ENCODE measurements around the gene KCNIP3.
"Not testable (repeated sequence)": the region's sequence is repeated elsewhere in the genome, so short reads cannot be mapped to it uniquely, and the experiment has no call there.

KCNIP3 gene

DNA sequence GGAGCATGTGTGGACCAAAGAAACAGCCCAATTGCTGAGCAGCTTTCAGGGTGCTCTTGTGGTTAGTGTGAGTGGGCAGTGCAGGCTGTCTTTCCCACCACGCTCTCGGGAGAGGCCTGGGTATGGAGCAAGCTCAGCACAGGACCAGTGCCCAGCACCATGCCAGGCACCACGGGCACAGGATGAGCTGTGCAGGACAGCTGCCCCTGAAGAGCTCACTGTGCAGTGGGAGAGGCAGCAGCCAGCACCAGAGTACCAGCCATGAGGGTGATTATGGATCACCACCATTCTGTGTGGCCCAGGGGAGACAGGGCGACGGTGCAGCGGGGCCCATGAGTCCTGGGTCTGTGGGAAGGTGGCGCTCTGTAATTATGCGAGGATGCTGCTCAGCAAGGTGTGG, 75.7 kb downstream of the KCNIP3 start:
- ATAC-seq (ENCODE audit: low read depth) (no peak), DNase-seq (ENCODE audit: low spot score in 2 of 2) (no peak)
- Mint-ChIP-seq H3K27ac (no peak overlapping the region), H3K27me3 (peaks cover 16% of the 10 kb centered on the region), H3K4me1 (no peaks in the 10 kb centered on the region), H3K9me3 (no peaks in the 10 kb centered on the region), H3K4me3 (no peak overlapping the region), H3K36me3 (peaks cover 3% of the 10 kb centered on the region)

- Mint-ChIP-seq H3K27me3 (peaks cover 13% of the 10 kb centered on the region), H3K4me3 (no peak overlapping the region), H3K4me1 (no peaks in the 10 kb centered on the region), H3K9me3 (no peaks in the 10 kb centered on the region), H3K27ac (no peak overlapping the region), H3K36me3 (peaks cover 3% of the 10 kb centered on the region)
- ATAC-seq (ENCODE audit: low read depth) (no peak), DNase-seq (ENCODE audit: low spot score in 2 of 2) (no peak)
Observed at GRCh38 chr2:95374029-95374428, 76.9 kb downstream of the KCNIP3 start.

DNA sequence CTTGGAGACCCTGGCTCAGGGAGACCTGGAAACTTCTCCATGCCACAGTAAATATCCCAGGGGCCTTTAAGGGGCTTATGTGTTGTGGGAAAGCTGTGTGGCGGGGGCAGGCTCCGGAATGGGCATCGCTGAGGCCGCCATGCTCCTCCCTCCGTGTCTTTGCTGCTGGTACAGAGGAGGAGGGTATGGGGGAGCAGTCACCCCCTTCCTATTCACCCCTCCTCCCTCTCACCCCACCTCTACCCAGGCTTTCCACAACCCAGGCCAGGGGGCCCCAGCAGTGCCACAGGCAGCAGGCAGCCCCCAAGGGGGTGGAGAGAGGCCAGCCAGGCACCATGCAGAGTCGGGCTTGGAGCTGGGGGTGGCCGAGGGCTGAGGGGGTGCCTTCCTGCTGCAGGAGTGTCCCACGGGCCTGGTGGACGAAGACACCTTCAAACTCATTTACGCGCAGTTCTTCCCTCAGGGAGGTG, 77.3 kb downstream of the KCNIP3 start:
- Mint-ChIP-seq H3K36me3 (peaks cover 3% of the 10 kb centered on the region), H3K9me3 (no peaks in the 10 kb centered on the region), H3K4me1 (no peaks in the 10 kb centered on the region), H3K27ac (no peak overlapping the region), H3K4me3 (no peak overlapping the region), H3K27me3 (peaks cover 15% of the 10 kb centered on the region)
- DNase-seq (ENCODE audit: low spot score in 2 of 2) (no peak), ATAC-seq (ENCODE audit: low read depth) (no peak)

GRCh38 chr2:95374921-95375471, 77.8 kb downstream of the KCNIP3 start:
- ATAC-seq (ENCODE audit: low read depth): no peak
- no peaks in the 10 kb centered on the region for H3K4me1 Mint-ChIP-seq

GRCh38 chr2:95375532-95376150, 78.5 kb downstream of the KCNIP3 start:
- Mint-ChIP-seq H3K4me3 (no peak overlapping the region), H3K36me3 (peaks cover 3% of the 10 kb centered on the region), H3K9me3 (no peaks in the 10 kb centered on the region), H3K4me1 (no peaks in the 10 kb centered on the region), H3K27me3 (peaks cover 16% of the 10 kb centered on the region), H3K27ac (no peak overlapping the region)
- DNase-seq (ENCODE audit: low spot score in 2 of 2): no peak
- no peak for ATAC-seq (ENCODE audit: low read depth)

More at GRCh38 chr2:95374921-95375471, 77.8 kb downstream of the KCNIP3 start:
- DNase-seq (ENCODE audit: low spot score in 2 of 2): no peak
- H3K36me3 Mint-ChIP-seq: peaks cover 3% of the 10 kb centered on the region
- peaks cover 16% of the 10 kb centered on the region for H3K27me3 Mint-ChIP-seq
- H3K4me3 Mint-ChIP-seq: no peak overlapping the region
- H3K27ac Mint-ChIP-seq: no peak overlapping the region
- no peaks in the 10 kb centered on the region for H3K9me3 Mint-ChIP-seq

GRCh38 chr2:95376311-95377215, 79.4 kb downstream of the KCNIP3 start:
- no peak overlapping the region for H3K27ac Mint-ChIP-seq
- H3K4me3 Mint-ChIP-seq: no peak overlapping the region
- peaks cover 16% of the 10 kb centered on the region for H3K27me3 Mint-ChIP-seq
- ATAC-seq (ENCODE audit: low read depth): no peak
- no peak for DNase-seq (ENCODE audit: low spot score in 2 of 2)
- no peaks in the 10 kb centered on the region for H3K4me1 Mint-ChIP-seq
- H3K9me3 Mint-ChIP-seq: no peaks in the 10 kb centered on the region
- peaks cover 3% of the 10 kb centered on the region for H3K36me3 Mint-ChIP-seq

DNA sequence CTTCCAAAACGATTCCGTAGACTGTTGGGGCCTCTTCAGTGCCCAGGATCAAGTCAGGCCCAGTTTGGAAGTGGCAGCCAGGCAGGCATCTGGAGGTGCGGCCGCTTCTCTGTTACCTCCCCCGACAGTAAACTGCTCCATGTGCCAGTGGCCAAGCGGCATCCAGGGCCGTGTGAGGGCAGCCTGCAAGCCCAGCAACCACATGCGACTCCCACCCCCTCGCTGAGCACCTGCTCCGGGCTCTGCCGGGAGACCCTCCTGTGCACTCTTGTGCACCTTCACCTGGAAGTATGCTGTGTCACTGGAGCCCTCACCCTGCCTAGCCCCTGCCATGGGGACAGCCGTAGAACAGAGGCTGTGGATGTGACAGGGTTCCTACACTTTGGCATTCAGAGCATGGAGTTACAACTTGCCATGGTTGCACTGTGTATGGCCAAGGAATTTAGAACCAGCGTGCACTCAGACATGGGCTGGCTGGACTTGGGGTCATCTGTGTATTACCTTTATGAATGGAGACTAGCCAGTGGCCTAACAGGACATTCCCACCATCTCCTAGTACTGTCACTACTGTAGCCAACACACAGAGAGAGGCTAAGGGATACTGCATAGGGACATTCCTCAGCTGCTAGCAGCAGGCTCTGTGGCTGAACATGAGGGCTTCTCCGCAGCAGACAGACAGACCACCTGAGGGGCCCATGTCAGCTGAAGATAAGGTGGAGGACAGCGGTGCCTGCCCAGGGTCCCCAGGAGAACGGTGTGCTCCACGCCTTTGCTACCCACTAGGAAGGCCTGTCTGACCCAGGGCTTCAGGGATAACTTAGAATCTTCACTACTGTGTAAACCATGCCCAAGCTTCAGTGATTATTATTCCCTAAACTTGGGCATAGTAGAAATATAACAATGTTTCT, 80.3 kb downstream of the KCNIP3 start:
- Mint-ChIP-seq H3K27ac (no peak overlapping the region), H3K4me3 (no peak overlapping the region), H3K27me3 (peaks cover 14% of the 10 kb centered on the region), H3K9me3 (no peaks in the 10 kb centered on the region), H3K36me3 (no peaks in the 10 kb centered on the region), H3K4me1 (no peaks in the 10 kb centered on the region)
- ATAC-seq (ENCODE audit: low read depth) (no peak), DNase-seq (ENCODE audit: low spot score in 2 of 2) (no peak)

GRCh38 chr2:95378281-95378680, 81.1 kb downstream of the KCNIP3 start:
- not testable (repeated sequence) for H3K9me3 Mint-ChIP-seq; H3K36me3 Mint-ChIP-seq; H3K4me1 Mint-ChIP-seq; H3K4me3 Mint-ChIP-seq; H3K27ac Mint-ChIP-seq; ATAC-seq (ENCODE audit: low read depth); DNase-seq (ENCODE audit: low spot score in 2 of 2)
- H3K27me3 Mint-ChIP-seq: peaks cover 11% of the 10 kb centered on the region

GRCh38 chr2:95379371-95379831, 82.3 kb downstream of the KCNIP3 start:
- ATAC-seq (ENCODE audit: low read depth): no peak
- no peak for DNase-seq (ENCODE audit: low spot score in 2 of 2)
- Mint-ChIP-seq H3K36me3 (no peaks in the 10 kb centered on the region), H3K9me3 (no peaks in the 10 kb centered on the region), H3K27me3 (peaks cover 13% of the 10 kb centered on the region), H3K27ac (no peak overlapping the region), H3K4me1 (no peaks in the 10 kb centered on the region), H3K4me3 (no peak overlapping the region)

DNA sequence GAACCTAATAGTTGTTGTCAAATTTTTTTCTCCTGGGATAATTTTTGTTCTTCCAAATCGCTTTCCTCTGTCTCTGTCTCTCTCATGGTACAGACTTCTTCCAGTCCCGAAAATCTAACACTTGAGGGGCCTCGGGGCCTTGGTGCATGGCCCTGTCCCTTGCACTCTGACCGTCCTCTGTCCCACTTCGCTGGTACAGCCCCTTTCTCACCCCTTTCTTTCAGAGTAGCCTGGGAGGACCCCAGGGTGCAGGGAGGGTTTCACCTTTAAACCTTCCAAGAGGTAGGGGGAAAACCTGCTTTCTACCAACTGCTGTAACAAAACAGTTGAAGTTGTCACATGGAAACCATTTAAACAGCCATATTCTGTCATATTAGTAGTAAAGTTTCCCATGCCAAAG, 83.1 kb downstream of the KCNIP3 start:
- no peak for ATAC-seq (ENCODE audit: low read depth)
- H3K4me3 Mint-ChIP-seq: no peak overlapping the region
- peaks cover 12% of the 10 kb centered on the region for H3K27me3 Mint-ChIP-seq
- no peak for DNase-seq (ENCODE audit: low spot score in 2 of 2)
- H3K4me1 Mint-ChIP-seq: no peaks in the 10 kb centered on the region
- no peaks in the 10 kb centered on the region for H3K36me3 Mint-ChIP-seq
- no peaks in the 10 kb centered on the region for H3K9me3 Mint-ChIP-seq
- no peak overlapping the region for H3K27ac Mint-ChIP-seq

DNA sequence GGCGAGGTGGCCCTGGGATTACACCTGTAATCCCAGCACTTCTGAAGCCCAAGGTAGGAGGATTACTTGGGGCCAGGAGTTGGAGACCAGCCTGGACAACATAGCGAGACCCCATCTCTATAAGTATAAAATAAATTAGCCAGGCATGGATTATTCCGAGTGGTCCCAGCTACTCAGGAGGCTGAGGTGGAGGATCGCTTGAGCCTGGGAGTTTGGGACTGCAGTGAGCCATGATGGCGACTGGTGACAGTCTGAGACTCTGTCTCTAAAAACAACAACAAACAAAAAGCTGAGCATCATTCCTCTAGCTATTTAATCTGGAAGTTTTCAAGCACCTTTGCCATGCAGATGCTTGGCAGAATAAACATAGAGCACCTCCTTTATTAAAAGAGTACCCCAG, 83.6 kb downstream of the KCNIP3 start:
- Mint-ChIP-seq H3K27me3 (peaks cover 12% of the 10 kb centered on the region), H3K9me3 (no peaks in the 10 kb centered on the region), H3K36me3 (no peaks in the 10 kb centered on the region), H3K27ac (no peak overlapping the region), H3K4me1 (no peaks in the 10 kb centered on the region), H3K4me3 (no peak overlapping the region)
- DNase-seq (ENCODE audit: low spot score in 2 of 2) (no peak), ATAC-seq (ENCODE audit: low read depth) (no peak)

- Mint-ChIP-seq H3K27ac (no peak overlapping the region), H3K27me3 (peaks cover 15% of the 10 kb centered on the region), H3K4me3 (no peak overlapping the region), H3K9me3 (no peaks in the 10 kb centered on the region), H3K4me1 (no peaks in the 10 kb centered on the region), H3K36me3 (no peaks in the 10 kb centered on the region)
- ATAC-seq (ENCODE audit: low read depth) (no peak), DNase-seq (ENCODE audit: low spot score in 2 of 2) (no peak)
Observed at GRCh38 chr2:95381212-95382191, 84.4 kb downstream of the KCNIP3 start.

- Mint-ChIP-seq H3K4me1 (no peaks in the 10 kb centered on the region), H3K4me3 (no peak overlapping the region), H3K27me3 (peaks cover 13% of the 10 kb centered on the region), H3K27ac (no peak overlapping the region), H3K9me3 (no peaks in the 10 kb centered on the region), H3K36me3 (no peaks in the 10 kb centered on the region)
- ATAC-seq (ENCODE audit: low read depth) (no peak), DNase-seq (ENCODE audit: low spot score in 2 of 2) (no peak)
Observed at GRCh38 chr2:95382192-95382591, 85.0 kb downstream of the KCNIP3 start.

Measured in memory B cell (primary cell).